ENCODE data around the gene JADE3. TPM values are rescaled to one million over a fixed set of nuclear protein-coding genes. Genes with fewer than 3 reads are reported as not detected.

JADE3 gene
- total RNA-seq, 1 experiment from 2014 or later, result 14.3 TPM

DNA sequence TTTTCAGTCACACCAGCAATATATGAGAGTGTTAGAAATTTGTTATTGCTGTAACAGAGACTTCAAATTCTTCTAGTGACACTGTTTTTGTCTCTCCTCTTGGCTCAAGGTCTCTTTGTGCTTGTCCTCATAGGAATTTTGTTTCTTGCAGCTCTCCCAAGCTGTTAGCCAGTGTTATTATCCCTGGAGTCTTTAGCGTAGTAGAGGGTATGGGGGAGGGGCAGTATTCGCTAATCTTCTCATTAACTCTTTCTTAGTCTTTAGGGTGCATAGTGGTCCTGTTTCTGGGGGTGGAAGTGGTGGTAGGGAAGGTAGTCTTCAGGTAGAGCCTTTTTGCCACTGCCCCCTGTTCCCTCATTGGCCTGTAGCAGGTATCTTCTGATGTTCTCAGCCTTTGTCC lies 79.4 kb downstream of the JADE3 start (continued):
- TF ChIP-seq, protein P1, sequence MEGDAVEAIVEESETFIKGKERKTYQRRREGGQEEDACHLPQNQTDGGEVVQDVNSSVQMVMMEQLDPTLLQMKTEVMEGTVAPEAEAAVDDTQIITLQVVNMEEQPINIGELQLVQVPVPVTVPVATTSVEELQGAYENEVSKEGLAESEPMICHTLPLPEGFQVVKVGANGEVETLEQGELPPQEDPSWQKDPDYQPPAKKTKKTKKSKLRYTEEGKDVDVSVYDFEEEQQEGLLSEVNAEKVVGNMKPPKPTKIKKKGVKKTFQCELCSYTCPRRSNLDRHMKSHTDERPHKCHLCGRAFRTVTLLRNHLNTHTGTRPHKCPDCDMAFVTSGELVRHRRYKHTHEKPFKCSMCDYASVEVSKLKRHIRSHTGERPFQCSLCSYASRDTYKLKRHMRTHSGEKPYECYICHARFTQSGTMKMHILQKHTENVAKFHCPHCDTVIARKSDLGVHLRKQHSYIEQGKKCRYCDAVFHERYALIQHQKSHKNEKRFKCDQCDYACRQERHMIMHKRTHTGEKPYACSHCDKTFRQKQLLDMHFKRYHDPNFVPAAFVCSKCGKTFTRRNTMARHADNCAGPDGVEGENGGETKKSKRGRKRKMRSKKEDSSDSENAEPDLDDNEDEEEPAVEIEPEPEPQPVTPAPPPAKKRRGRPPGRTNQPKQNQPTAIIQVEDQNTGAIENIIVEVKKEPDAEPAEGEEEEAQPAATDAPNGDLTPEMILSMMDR (IDR thresholded peaks at IDR 0.05 in 2 of 3, conservative IDR thresholded peaks at IDR 0.05 in 1 of 3; ENCODE audit: borderline replicate concordance in 1 of 3, insufficient read depth in 1 of 3, low read depth in 2 of 3, low read length in 2 of 3), result no peak
- TF ChIP-seq YY1 (IDR thresholded peaks at IDR 0.05; ENCODE audit: extremely low read depth, insufficient replicate concordance, low read depth, low read length) (no peak), SP1 (IDR thresholded peaks at IDR 0.05; ENCODE audit: low read depth) (no peak)

DNA sequence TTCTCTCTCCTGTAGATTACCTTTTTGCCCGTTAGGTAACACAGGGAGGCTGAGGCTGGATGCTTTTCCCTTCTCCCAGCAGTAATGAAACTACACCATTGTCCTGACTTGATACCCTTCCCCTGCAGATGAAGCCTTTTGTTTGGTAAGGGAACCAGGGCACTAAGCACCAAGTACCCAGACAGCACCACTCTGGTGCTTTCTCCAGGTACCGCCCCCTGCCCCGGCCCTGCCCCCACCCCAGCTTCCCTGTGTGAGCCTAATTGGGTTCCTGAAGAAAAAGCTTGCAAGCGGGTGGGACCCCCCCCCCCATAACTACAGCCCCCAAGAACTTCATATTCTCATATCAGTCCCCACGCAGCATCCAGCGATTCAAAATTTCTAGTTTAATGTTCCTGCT lies 79.8 kb downstream of the JADE3 start:
- Histone ChIP-seq H3K9me3 (ENCODE audit: control insufficient read depth in 1 of 2, insufficient read depth in 1 of 2, low read depth in 1 of 2, low read length in 2 of 2) (no peaks in the 10 kb centered on the region), H3K4me1 (ENCODE audit: control insufficient read depth in 1 of 2, insufficient read depth in 2 of 2, low read length in 2 of 2) (no peaks in the 10 kb centered on the region), H3K36me3 (ENCODE audit: control insufficient read depth in 1 of 2, insufficient read depth in 2 of 2, low read length in 2 of 2) (no peaks in the 10 kb centered on the region), H3K9me2 (ENCODE audit: insufficient read depth) (no peaks in the 10 kb centered on the region), H3K79me2 (ENCODE audit: insufficient read depth, low read length) (no peaks in the 10 kb centered on the region), H2AFZ (ENCODE audit: low read depth, low read length, poor library complexity, severe bottlenecking) (no peak overlapping the region), H3K4me2 (ENCODE audit: low read length) (no peak overlapping the region), H3K4me3 (replicated peaks in 1 of 2; ENCODE audit: low read depth in 1 of 2, low read length in 2 of 2) (no peak overlapping the region), H3K27ac (ENCODE audit: low read depth, low read length) (no peak overlapping the region), H3K9ac (ENCODE audit: low read length) (no peak overlapping the region), H3K27me3 (ENCODE audit: insufficient read depth, low read length) (no peaks in the 10 kb centered on the region), H4K20me1 (ENCODE audit: insufficient read depth) (no peaks in the 10 kb centered on the region)
- ATAC-seq (no peak), DNase-seq (ENCODE audit: low read depth, low spot score) (no peak)
- no TSS peak for BruUV-seq (replicated peaks)
- RAD21 ChIA-PET (ENCODE audit: low non-redundant PET in 1 of 2, low total read pairs in 2 of 2, uncharacterized antibody in 2 of 2, unreplicated experiment in 2 of 2), result no interaction called here
- TF ChIP-seq EGR1 (IDR thresholded peaks at IDR 0.05; ENCODE audit: low read depth) (no peak), EZH2phosphoT487 (IDR thresholded peaks at IDR 0.05; ENCODE audit: borderline replicate concordance) (no peak), SRF (IDR thresholded peaks at IDR 0.05; ENCODE audit: low read depth) (no peak), RAD21 (IDR thresholded peaks at IDR 0.05; ENCODE audit: low read depth) (no peak), YY1 (IDR thresholded peaks at IDR 0.05; ENCODE audit: extremely low read depth, insufficient replicate concordance, low read depth, low read length) (no peak), CEBPB (IDR thresholded peaks at IDR 0.05; ENCODE audit: low read depth) (no peak), ZFX (IDR thresholded peaks at IDR 0.05) (no peak), POLR2A (IDR thresholded peaks at IDR 0.05; ENCODE audit: borderline replicate concordance, extremely low read depth, insufficient read depth, insufficient read length) (no peak), EZH2 (IDR thresholded peaks at IDR 0.05) (no peak)
- TF ChIP-seq, protein P2, sequence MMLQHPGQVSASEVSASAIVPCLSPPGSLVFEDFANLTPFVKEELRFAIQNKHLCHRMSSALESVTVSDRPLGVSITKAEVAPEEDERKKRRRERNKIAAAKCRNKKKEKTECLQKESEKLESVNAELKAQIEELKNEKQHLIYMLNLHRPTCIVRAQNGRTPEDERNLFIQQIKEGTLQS (IDR thresholded peaks at IDR 0.05), result no peak
- TF ChIP-seq, protein P1 (IDR thresholded peaks at IDR 0.05 in 2 of 3, conservative IDR thresholded peaks at IDR 0.05 in 1 of 3; ENCODE audit: borderline replicate concordance in 1 of 3, insufficient read depth in 1 of 3, low read depth in 2 of 3, low read length in 2 of 3), result no peak
- TF ChIP-seq, protein P3, sequence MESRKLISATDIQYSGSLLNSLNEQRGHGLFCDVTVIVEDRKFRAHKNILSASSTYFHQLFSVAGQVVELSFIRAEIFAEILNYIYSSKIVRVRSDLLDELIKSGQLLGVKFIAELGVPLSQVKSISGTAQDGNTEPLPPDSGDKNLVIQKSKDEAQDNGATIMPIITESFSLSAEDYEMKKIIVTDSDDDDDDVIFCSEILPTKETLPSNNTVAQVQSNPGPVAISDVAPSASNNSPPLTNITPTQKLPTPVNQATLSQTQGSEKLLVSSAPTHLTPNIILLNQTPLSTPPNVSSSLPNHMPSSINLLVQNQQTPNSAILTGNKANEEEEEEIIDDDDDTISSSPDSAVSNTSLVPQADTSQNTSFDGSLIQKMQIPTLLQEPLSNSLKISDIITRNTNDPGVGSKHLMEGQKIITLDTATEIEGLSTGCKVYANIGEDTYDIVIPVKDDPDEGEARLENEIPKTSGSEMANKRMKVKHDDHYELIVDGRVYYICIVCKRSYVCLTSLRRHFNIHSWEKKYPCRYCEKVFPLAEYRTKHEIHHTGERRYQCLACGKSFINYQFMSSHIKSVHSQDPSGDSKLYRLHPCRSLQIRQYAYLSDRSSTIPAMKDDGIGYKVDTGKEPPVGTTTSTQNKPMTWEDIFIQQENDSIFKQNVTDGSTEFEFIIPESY (IDR thresholded peaks at IDR 0.05; ENCODE audit: extremely low read depth, insufficient replicate concordance, low read length), result no peak
- intact Hi-C loops (cut with micrococcal nuclease), result no loop called here
- CTCF ChIA-PET, result no interaction called here
- POLR2A ChIA-PET, result no interaction called here

Data from HCT116 (cell line).